GM06990 (cell line): ENCODE results near the gene HPSE.

Experiments
- DNase-seq: peaks from one replicate; pipeline ENCODE4 v3.0.0-alpha.2; 2011; ENCODE audit not compliant: insufficient read length; ENCODE audit errors: extremely low read depth
- H3K27me3 ChIP-seq: replicated peaks from 2 replicates; pipeline ENCODE4 v1.6.0; 2011; ENCODE audit warnings: low read length; ENCODE audit not compliant: control insufficient read depth, insufficient read depth
- H3K36me3 ChIP-seq: 2 replicates; pipeline ENCODE4 v1.5.1; 2011; ENCODE audit warnings: low read length; ENCODE audit not compliant: control insufficient read depth, insufficient read depth
- H3K4me3 ChIP-seq: replicated peaks from 2 replicates; pipeline ENCODE4 v1.5.1; 2011; ENCODE audit warnings: low read depth, mild to moderate bottlenecking, control low read depth, low read length
- TF ChIP-seq, protein P1 (sequence below): IDR thresholded peaks from 2 replicates; pipeline ENCODE4 v1.5.1; 2011; ENCODE audit warnings: low read length, control low read depth, mild to moderate bottlenecking, inconsistent platforms; ENCODE audit not compliant: insufficient read depth, poor library complexity, severe bottlenecking

Gene HPSE

DNA sequence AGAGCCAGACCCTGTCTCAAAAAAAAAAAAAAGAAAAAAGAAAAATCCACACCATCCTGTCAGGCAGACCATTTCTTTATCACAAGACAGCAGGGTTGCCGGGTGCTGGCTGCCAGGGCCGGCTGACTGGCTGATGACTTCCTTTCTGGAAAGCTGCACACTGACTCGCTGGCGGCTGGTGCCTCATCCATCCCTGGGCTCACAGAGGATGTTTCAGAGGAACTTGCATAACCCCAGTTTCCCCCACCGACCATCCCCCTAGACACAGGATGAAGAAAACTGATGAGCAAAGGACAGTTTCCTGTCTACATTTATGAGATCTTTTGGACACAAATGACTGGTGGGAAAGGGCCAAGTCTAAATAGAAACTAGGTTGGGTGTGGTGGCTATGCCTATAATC, 14.1 kb downstream of the HPSE start:
- Histone ChIP-seq H3K36me3 (no peaks in the 10 kb centered on the region), H3K27me3 (no peaks in the 10 kb centered on the region), H3K4me3 (no peak overlapping the region)
- TF ChIP-seq, protein P1, sequence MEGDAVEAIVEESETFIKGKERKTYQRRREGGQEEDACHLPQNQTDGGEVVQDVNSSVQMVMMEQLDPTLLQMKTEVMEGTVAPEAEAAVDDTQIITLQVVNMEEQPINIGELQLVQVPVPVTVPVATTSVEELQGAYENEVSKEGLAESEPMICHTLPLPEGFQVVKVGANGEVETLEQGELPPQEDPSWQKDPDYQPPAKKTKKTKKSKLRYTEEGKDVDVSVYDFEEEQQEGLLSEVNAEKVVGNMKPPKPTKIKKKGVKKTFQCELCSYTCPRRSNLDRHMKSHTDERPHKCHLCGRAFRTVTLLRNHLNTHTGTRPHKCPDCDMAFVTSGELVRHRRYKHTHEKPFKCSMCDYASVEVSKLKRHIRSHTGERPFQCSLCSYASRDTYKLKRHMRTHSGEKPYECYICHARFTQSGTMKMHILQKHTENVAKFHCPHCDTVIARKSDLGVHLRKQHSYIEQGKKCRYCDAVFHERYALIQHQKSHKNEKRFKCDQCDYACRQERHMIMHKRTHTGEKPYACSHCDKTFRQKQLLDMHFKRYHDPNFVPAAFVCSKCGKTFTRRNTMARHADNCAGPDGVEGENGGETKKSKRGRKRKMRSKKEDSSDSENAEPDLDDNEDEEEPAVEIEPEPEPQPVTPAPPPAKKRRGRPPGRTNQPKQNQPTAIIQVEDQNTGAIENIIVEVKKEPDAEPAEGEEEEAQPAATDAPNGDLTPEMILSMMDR: no peak
- DNase-seq: no peak

DNA sequence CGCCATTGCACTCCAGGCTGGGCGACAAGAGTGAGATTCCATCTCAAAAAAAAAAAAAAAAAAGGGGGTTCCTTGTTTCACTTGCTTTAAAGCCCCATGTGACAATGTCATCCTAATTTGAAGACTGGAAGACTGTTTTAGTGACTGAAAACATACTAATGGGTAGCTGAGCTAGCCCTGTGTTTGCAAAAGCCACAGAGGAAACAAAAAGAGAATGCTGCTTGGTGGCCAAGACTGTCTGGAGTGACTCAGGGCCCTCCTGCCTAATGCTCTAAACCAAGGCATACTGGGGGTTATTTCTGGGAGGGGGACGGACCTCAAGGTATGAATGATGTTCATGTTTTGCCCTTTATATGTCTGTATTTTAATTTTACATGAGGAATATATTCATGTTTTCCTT, 16.0 kb downstream of the HPSE start:
- Histone ChIP-seq H3K4me3 (no peak overlapping the region), H3K36me3 (no peaks in the 10 kb centered on the region), H3K27me3 (no peaks in the 10 kb centered on the region)
- TF ChIP-seq, protein P1: no peak
- no peak for DNase-seq

DNA sequence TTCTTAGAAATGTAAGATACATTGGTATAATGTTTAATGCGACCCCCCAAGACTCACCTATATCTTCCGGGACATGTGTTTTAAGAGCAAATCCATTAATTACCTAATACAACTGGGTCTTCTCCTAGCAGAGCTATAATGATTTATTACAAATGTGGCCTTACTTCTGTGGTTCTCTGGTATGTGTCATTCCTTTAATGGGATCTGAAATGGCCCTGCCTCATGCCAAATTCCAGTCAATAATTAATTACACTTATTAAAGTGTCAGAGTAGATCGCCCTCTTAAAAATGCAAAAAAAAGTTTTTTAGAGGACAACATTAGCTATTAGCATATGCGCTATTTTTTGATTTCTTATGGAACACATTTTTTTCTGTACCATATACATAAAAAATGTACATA, 17.0 kb downstream of the HPSE start:
- TF ChIP-seq, protein P1: no peak
- DNase-seq: no peak
- Histone ChIP-seq H3K4me3 (no peak overlapping the region), H3K36me3 (no peaks in the 10 kb centered on the region), H3K27me3 (no peaks in the 10 kb centered on the region)

DNA sequence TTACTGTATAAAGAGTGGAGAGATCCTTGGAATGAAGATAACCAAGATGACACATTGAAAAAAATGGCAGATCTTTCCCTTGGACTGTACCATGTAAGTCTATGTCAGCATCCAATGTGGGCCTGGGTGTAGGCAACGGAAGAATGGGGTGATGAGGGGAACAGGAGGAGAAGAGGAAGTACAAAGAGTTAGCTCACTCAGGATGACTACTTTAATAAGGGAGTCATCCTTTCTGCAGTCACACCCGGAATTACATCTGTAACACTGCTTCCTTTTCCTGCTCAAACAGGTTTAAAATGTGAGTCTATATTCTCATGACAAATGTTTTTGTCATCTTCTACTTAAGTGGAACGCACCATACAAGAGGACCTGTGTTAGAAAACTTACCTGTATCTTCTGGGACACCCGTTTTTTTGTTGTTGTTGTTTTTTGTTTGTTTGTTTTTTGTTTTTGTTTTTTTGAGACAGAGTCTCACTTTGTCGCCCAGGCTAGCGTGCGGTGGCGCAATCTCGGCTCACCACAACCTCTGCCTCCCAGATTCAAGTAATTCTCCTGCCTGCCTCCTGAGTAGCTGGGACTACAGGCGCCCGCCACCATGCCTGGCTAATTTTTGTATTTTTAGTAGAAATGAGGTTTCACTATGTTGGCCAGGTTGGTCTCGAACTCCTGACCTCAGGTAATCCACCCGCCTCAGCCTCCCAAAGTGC, 18.0 kb downstream of the HPSE start:
- H3K36me3 ChIP-seq: no peaks in the 10 kb centered on the region
- no peaks in the 10 kb centered on the region for H3K27me3 ChIP-seq
- H3K4me3 ChIP-seq: no peak overlapping the region
- DNase-seq: no peak
- TF ChIP-seq, protein P1: no peak

DNA sequence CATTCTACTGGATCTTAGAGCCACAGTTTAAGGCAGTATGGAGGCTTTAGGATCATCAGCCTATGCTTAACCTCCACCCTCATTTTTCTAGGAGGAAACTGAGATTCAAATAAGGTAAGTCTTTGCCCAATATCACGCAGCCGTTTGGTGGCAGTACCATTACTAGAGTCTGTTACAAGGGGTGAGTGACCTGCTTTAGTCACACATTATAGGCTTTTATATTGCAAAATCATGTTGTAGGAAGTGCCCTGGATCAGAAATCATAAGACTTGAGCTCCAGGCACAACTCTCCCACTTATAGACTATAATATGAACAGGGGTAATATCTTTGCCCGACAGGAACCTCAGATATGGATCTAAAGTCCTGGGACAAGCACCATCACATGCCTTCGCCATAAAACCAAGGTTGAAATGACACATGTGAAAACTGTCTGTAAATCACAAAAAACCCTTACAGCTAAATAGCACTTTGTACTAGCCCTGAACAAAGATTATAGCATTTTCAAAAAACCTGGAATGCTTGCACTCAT, 19.2 kb downstream of the HPSE start:
- no peak overlapping the region for H3K4me3 ChIP-seq
- no peak for DNase-seq
- H3K27me3 ChIP-seq: no peaks in the 10 kb centered on the region
- H3K36me3 ChIP-seq: no peaks in the 10 kb centered on the region
- TF ChIP-seq, protein P1: no peak
